ENCODE measurements around the gene INS. TPM values are rescaled to one million over a fixed set of nuclear protein-coding genes. Genes with fewer than 3 reads are reported as not detected.

INS gene
- total and polyA plus RNA-seq, 2 of the 4 experiments (the other 2 are of a cell fraction): not detected

- Histone ChIP-seq H4K20me1 (ENCODE audit: insufficient read depth, low read length) (peaks cover 31% of the 10 kb centered on the region), H4K91ac (ENCODE audit: insufficient read depth, low read depth, low read length) (no peak overlapping the region; the same call in 1 of the 2 replicates), H2AK9ac (replicated peaks; ENCODE audit: low read depth, low read length, poor library complexity) (no peak overlapping the region), H3K9ac (ENCODE audit: low read depth, low read length) (peak overlapping the region; percentile 49), H3K9me3 (ENCODE audit: control insufficient read depth, insufficient read depth, low read length) (no peaks in the 10 kb centered on the region), H2BK5ac (ENCODE audit: low read depth, low read length, poor library complexity, severe bottlenecking) (no peak overlapping the region), H3K27ac (ENCODE audit: insufficient read depth, low read length) (no peak overlapping the region), H3K36me3 (ENCODE audit: control insufficient read depth, insufficient read depth, low read length) (no peaks in the 10 kb centered on the region), H2BK120ac (ENCODE audit: low read depth, low read length) (0 out of 2 replicates have a peak overlapping the region, but pooled peaks have one; percentile 54), H3K14ac (replicated peaks; ENCODE audit: low read depth, low read length) (peak overlapping the region; percentile 32; the same call in 1 of the 2 replicates), H3K56ac (ENCODE audit: extremely low read depth, insufficient read depth, low read length) (no peak overlapping the region), H3K4me2 (ENCODE audit: low read depth, low read length) (peak overlapping the region; percentile 60), H2AK5ac (ENCODE audit: low read depth, low read length) (0 out of 2 replicates have a peak overlapping the region, but pooled peaks have one; percentile 28), H4K5ac (ENCODE audit: low read depth, low read length) (no peak overlapping the region), H3K79me1 (ENCODE audit: low read depth in 1 of 2, low read length in 2 of 2) (peaks cover 0 to 4% of the 10 kb centered on the region in 2 experiments; a peak in 1 of 4 replicates), H3K4ac (ENCODE audit: low read depth, low read length) (peak overlapping the region; percentile 50; the same call in 1 of the 2 replicates), H3K27me3 (ENCODE audit: control insufficient read depth, insufficient read depth, low read length) (peaks cover 74% of the 10 kb centered on the region), H3K23ac (ENCODE audit: low read depth, low read length) (no peak overlapping the region), H2BK20ac (ENCODE audit: low read depth, low read length) (no peak overlapping the region), H3K9me1 (ENCODE audit: insufficient read depth, low read length) (no peaks in the 10 kb centered on the region), H2BK15ac (ENCODE audit: low read depth, low read length) (no peak overlapping the region), H2AFZ (replicated peaks; ENCODE audit: low read length, poor library complexity) (peak overlapping the region; percentile 70), H3K4me3 (ENCODE audit: insufficient read depth, low read depth, low read length) (peak overlapping the region; percentile 44), H4K8ac (ENCODE audit: low read depth in 2 of 2, low read length in 2 of 2) (peak overlapping the region in 1 of 2 experiments; percentile 51; a peak in 1 of 4 replicates), H3K4me1 (ENCODE audit: control insufficient read depth, insufficient read depth, low read length) (peaks cover 2% of the 10 kb centered on the region), H3K18ac (ENCODE audit: low read depth, low read length) (no peak overlapping the region; the same call in 1 of the 2 replicates)
- no TSS peak for BruUV-seq (replicated peaks)
- TF ChIP-seq RAD21 (IDR thresholded peaks at IDR 0.05; ENCODE audit: low read length) (no peak), SMC3 (IDR thresholded peaks at IDR 0.05; ENCODE audit: low read depth, low read length) (no peak), MAZ (IDR thresholded peaks at IDR 0.05; ENCODE audit: borderline replicate concordance, low read depth, low read length) (no peak), POLR2A (IDR thresholded peaks at IDR 0.05; ENCODE audit: low read depth, low read length) (no peak), NFE2L2 (IDR thresholded peaks at IDR 0.05; ENCODE audit: low read depth, low read length) (no peak)
- ChIA-PET CTCF (interaction anchor here (0.6 kb wide), 1 partner anchor 9 kb away, joined by 5 read pairs; no protein-coding TSS in a partner anchor), POLR2A (ENCODE audit: unreplicated experiment) (interaction anchor here (0.6 kb wide), 1 partner anchor 101 kb away, joined by 15 read pairs; no protein-coding TSS in a partner anchor)
- ATAC-seq (ENCODE audit: low read depth) (peak; percentile 7; the same call in 1 of the 2 replicates), DNase-seq (no peak)
- intact Hi-C loops (cut with micrococcal nuclease): loop anchor here (5.0 kb wide), 1 partner anchor 41 kb away; no protein-coding TSS in a partner anchor
- 5% methylated on average over 8 of the region's 68 CpGs; no CpG with 5 or more reads in 1 of the 2 experiments for WGBS, 2 experiments (ENCODE audit: extremely low coverage in 2 of 2, insufficient read length in 1 of 2)
- in situ Hi-C loops (cut with MboI; ENCODE audit: low sequenced_read_pairs): no loop called here
- dilution Hi-C loops (cut with HindIII; ENCODE audit: low sequenced_read_pairs, unreplicated experiment): no loop called here
Observed at GRCh38 chr11:2138431-2139122, 22.4 kb downstream of the INS start.

All from IMR-90 (cell line).